ENCODE results near the gene VPS33B. TPM values are rescaled to one million over a fixed set of nuclear protein-coding genes. Genes with fewer than 3 reads are reported as not detected.

Gene VPS33B
- total RNA-seq (10 to 100 TPM in 1 of 10 donors, 1 to 10 TPM in 9; 3.7 to 10.4 (median 5.5) TPM), polyA plus RNA-seq (1 to 10 TPM; 7.2 to 8.8 TPM)
- long read RNA-seq, donor 1, transcript VPS33B-201 (23 exons, 2,767 nt): major isoform, 6 of 9 reads
- long read RNA-seq, donor 1, partial matches to known transcripts: 1 of 9 reads
- long read RNA-seq, donor 1, other reads (novel, unspliced or antisense): 2 of 9 reads
- long read RNA-seq, donor 2, transcript VPS33B-201 (23 exons, 2,767 nt): major isoform, 6 of 9 reads
- long read RNA-seq, donor 2, partial matches to known transcripts: 1 of 9 reads
- long read RNA-seq, donor 2, other reads (novel, unspliced or antisense): 2 of 9 reads
- long read RNA-seq, donor 3, partial matches to known transcripts: 1 of 5 reads
- long read RNA-seq, donor 3, other reads (novel, unspliced or antisense): 2 of 5 reads

DNA sequence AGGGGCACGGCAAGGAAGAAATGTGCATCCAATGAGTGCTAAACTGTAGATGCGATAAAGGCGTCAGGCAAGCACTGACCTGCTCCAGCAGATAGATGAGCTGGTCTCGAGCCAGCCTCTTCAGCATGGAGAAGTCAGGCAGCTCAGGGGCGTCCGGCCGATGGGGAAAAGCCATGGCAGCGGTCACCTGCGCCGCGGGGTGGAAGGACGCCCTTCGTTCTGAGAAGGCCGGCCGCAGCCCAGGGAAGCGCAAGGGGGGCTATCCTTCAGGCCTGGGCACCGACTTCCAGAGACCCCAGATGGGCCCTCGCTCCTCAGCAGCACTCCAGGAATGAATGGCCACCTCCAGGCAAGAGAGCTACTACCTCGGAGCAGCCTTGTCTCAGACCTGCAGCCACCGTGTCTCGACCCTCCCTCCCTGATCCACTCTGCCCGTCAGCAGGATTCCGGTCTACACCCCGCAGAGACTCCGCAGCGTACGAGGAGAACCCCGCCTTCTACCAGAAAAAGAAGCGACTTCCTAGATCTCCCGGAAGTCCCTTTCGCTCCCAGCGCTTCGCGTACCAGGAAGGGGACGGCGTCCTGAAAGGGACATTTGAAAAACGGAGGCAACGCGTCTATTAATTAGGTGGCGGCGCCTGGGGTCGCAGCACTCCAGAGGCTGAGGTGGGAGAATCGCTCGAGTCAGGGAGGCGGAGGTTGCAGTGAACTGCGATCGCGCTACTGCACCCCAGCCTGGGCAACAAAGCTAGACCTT lies at the start of gene VPS33B:
Gene VPS33B, minus strand, starts transcription at position 520 of the 757 bp plus-strand sequence. Its CDS starts 345 bp downstream, at position 175.
- DNase-seq (peak; percentile 76 to 90), ATAC-seq (peak; percentile 90 to 97 (median 94))
- no peaks in the 10 kb centered on the region for H3K9me3 ChIP-seq
- intact Hi-C loops (cut with DNase I): loop anchor here in 3 of 10 donors (2.0 to 10.0 kb wide), 3 partner anchors 27 to 67 kb away; partner anchors contain the start of genes PRC1 (in 2 of the 3) and RCCD1 (in 1 of the 3)
- H3K36me3 ChIP-seq: peaks cover 0 to 9% (median 0%) of the 10 kb centered on the region in 9 donors
- H3K27me3 ChIP-seq: no peaks in the 10 kb centered on the region
- H3K4me1 ChIP-seq: peaks cover 0 to 30% (median 23%) of the 10 kb centered on the region in 9 donors
- WGBS, 2 donors: 0 to 1% methylated on average over 48 of the region's 48 CpGs
- TF ChIP-seq, protein P1, sequence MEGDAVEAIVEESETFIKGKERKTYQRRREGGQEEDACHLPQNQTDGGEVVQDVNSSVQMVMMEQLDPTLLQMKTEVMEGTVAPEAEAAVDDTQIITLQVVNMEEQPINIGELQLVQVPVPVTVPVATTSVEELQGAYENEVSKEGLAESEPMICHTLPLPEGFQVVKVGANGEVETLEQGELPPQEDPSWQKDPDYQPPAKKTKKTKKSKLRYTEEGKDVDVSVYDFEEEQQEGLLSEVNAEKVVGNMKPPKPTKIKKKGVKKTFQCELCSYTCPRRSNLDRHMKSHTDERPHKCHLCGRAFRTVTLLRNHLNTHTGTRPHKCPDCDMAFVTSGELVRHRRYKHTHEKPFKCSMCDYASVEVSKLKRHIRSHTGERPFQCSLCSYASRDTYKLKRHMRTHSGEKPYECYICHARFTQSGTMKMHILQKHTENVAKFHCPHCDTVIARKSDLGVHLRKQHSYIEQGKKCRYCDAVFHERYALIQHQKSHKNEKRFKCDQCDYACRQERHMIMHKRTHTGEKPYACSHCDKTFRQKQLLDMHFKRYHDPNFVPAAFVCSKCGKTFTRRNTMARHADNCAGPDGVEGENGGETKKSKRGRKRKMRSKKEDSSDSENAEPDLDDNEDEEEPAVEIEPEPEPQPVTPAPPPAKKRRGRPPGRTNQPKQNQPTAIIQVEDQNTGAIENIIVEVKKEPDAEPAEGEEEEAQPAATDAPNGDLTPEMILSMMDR (IDR thresholded peaks at IDR 0.05): peak in 2 of 9 donors; percentile 2 to 15
- peak within 1 kb of the TSS; percentile 53 to 96 (median 90) for H3K4me3 ChIP-seq
- H3K27ac ChIP-seq: peak within 1 kb of the TSS in 9 of 10 donors; percentile 46 to 90 (median 78)

DNA sequence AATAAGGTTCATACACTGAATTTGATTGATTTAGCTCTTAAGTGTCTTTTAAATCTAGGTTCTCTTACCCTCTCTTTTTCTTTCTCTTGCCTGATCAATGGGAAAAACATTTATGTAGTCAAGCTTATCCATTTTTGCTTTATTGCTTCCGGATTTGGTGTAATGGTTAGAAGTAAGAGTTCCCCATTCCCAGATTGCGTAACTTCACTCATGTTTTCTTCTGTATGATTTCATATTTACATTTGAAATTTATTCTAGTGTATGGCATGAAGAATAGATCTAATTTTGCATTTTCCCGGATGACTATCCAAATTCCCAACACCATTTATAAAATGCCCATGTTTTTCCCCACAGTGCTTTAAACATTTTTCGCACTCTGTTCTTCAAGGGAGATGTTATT lies 49.8 kb upstream of the VPS33B start:
- intact Hi-C loops (cut with DNase I): no loop called here
- WGBS, 2 donors: 93 to 94% methylated on average over 4 of the region's 4 CpGs

DNA sequence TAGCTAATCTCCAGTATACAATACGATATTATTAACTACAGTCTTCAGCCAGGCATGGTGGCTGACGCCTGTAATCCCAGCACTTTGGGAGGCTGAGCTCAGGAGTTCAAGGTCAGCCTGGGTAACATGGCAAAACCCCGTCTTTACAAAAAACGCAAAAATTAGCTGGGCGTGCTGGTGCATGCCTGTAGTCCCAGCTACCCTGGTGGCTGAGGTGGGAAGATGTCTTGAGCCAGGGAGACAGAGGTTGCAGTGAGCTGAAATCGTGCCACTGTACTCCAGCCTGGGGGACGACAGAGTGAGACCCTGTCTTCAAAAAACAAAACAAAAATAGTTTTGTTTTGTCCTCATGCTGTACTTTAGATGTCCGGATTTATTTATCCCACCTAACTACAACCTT lies 48.5 kb upstream of the VPS33B start:
- Histone ChIP-seq H3K4me3 (no peak overlapping the region), H3K36me3 (no peaks in the 10 kb centered on the region), H3K27ac (no peak overlapping the region), H3K4me1 (no peaks in the 10 kb centered on the region), H3K27me3 (peaks cover 0 to 38% (median 12%) of the 10 kb centered on the region in 7 donors), H3K9me3 (no peaks in the 10 kb centered on the region)
- intact Hi-C loops (cut with DNase I): no loop called here
- no peak for ATAC-seq
- WGBS, 2 donors: 74 to 79% methylated on average over 8 of the region's 8 CpGs
- TF ChIP-seq, protein P1 (IDR thresholded peaks at IDR 0.05): no peak
- DNase-seq: no peak

More for the DNA sequence above, 49.8 kb upstream of the VPS33B start:
- Histone ChIP-seq H3K36me3 (no peaks in the 10 kb centered on the region), H3K27me3 (peaks cover 0 to 38% (median 12%) of the 10 kb centered on the region in 7 donors), H3K27ac (no peak overlapping the region), H3K9me3 (no peaks in the 10 kb centered on the region), H3K4me3 (no peak overlapping the region), H3K4me1 (no peaks in the 10 kb centered on the region)
- TF ChIP-seq, protein P1 (IDR thresholded peaks at IDR 0.05): no peak
- ATAC-seq (no peak), DNase-seq (no peak)

- no peak overlapping the region for H3K27ac ChIP-seq
- intact Hi-C loops (cut with DNase I): loop anchor here in 1 of 10 donors (10.0 kb wide), 1 partner anchor 76 kb away; no protein-coding TSS in a partner anchor
- no peak for ATAC-seq
- H3K4me1 ChIP-seq: no peaks in the 10 kb centered on the region
- TF ChIP-seq, protein P1 (IDR thresholded peaks at IDR 0.05): no peak
- H3K9me3 ChIP-seq: peaks cover 0 to 6% (median 0%) of the 10 kb centered on the region in 11 donors
- no peaks in the 10 kb centered on the region for H3K36me3 ChIP-seq
- H3K4me3 ChIP-seq: no peak overlapping the region
- peaks cover 0 to 38% (median 12%) of the 10 kb centered on the region in 7 donors for H3K27me3 ChIP-seq
- 71 to 75% methylated on average over 3 of the region's 3 CpGs for WGBS, 2 donors
- DNase-seq: no peak
These were observed 46.6 kb upstream of the VPS33B start for GRCh38 chr15:91068966-91069365.
